Adrenal gland (tissue), 12 donors: ENCODE measurements around the gene RARB. TPM values are rescaled to one million over a fixed set of nuclear protein-coding genes. Genes with fewer than 3 reads are reported as not detected.

Experiments
- DNase-seq, 7 donors: peaks; one replicate each; pipeline ENCODE4 v3.0.0-alpha.2; 2019 to 2020
- H3K27ac ChIP-seq, 5 donors: fragments of 200-600 bp; sonication (generic) in 4 of 5; 1 replicate in 3 of 5; 2 replicates in 2 of 5; pipeline versions ENCODE4 v1.5.1 to v1.8.0; 2016 to 2020; ENCODE audit warnings: mild to moderate bottlenecking in 1 of 5
- H3K27me3 ChIP-seq: fragments of 200-600 bp; 2 replicates; pipeline ENCODE4 v1.8.0; 2021
- H3K36me3 ChIP-seq, 2 donors: fragments of 200-600 bp; replicated peaks in 1 of 2; 1 replicate in 1 of 2; 2 replicates in 1 of 2; pipeline versions ENCODE4 v1.5.1 to v1.8.0; 2018 to 2022
- H3K4me1 ChIP-seq, 2 donors: fragments of 200-600 bp; replicated peaks in 1 of 2; 1 replicate in 1 of 2; 2 replicates in 1 of 2; pipeline versions ENCODE4 v1.5.1 to v1.8.0; 2018 to 2021
- H3K4me3 ChIP-seq, 4 donors: fragments of 200-600 bp; sonication (generic) in 3 of 4; one replicate each; pipeline ENCODE4 v1.5.1; 2016 to 2018
- H3K9me3 ChIP-seq, 3 donors: fragments of 200-600 bp; sonication (generic) in 1 of 3; replicated peaks in 1 of 3; 1 replicate in 2 of 3; 2 replicates in 1 of 3; pipeline versions ENCODE4 v1.5.1 to v1.8.0; 2016 to 2021
- CTCF ChIP-seq, 6 experiments: fragments of 450-650 bp in 4 of 6; fragments of 200-600 bp in 2 of 6; sonication (generic) in 1 of 6; IDR thresholded peaks; 1 replicate in 5 of 6; 2 replicates in 1 of 6; pipeline versions ENCODE4 v1.5.1 to v1.8.0; 2016 to 2021; ENCODE audit warnings: antibody characterized with exemption in 6 of 6, mild to moderate bottlenecking in 2 of 6, moderate library complexity in 1 of 6
- POLR2A ChIP-seq, 2 donors: fragments of 450-650 bp; IDR thresholded peaks; one replicate each; pipeline ENCODE4 v1.6.1; 2017; ENCODE audit warnings: antibody characterized with exemption in 2 of 2, mild to moderate bottlenecking in 2 of 2, moderate library complexity in 1 of 2
- WGBS, 4 donors: extraction: QIAGEN DNeasy Blood & Tissue Kit in 2 of 4; methylation state at CpG; one replicate each; pipeline versions ENCODE4 v1.1.5 to v1.1.7; 2013 to 2017; 5-methylcytosine and 5-hydroxymethylcytosine counted together
- intact Hi-C, 2 donors: fragments of 100-400 bp; cut with DNase I; formaldehyde crosslinking; loops; one replicate each; pipeline versions ENCODE4 v1.14.1 to v1.15.0; 2022 to 2023
- polyA plus RNA-seq, 3 donors: library from polyadenylated mRNA; stranded (reverse); fragments of 200-250 nt in 2 of 3; fragments of 350-450 nt in 1 of 3; fragmentation: Illumina TruSeq in 1 of 3; extraction: RNeasy Lipid Tissue Mini Kit (QIAGEN cat#74804) in 1 of 3; gene quantifications; one replicate each; pipeline ENCODE4 v1.2.3, GENCODE V29; 2013 to 2014
- total RNA-seq, 9 donors: library from RNA; depleted of rRNA in 4 of 9; stranded (reverse); fragments of >200 nt in 4 of 9; fragments of 120-200 nt in 1 of 9; fragmentation: NEBNext Ultra II Directional in 1 of 9; extraction: Animal tissue kit (Norgen Biotek cat#: 25700) in 1 of 9; gene quantifications; one replicate each; pipeline versions ENCODE4 v1.1.0 to v1.2.4, GENCODE V29; 2013 to 2023
- donor health status: healthy with polysubstance abuse.
- donor health status: Bipolar disorder and iron deficiency.
- donor health status: DM: yes; HTN: yes; CAD: no.
- donor health status: DM: no; HTN: no; CAD: no.
- donor health status: DM: no; HTN: no; CAD: no.
- donor health status: DM: yes; HTN: yes; CAD: no.

Gene RARB
- total and polyA plus RNA-seq, 12 donors = 1.7 to 23.3 (median 9.7) TPM

GRCh38 chr3:25527336-25527735, 99.3 kb downstream of the RARB start:
- H3K36me3 ChIP-seq = no peaks in the 10 kb centered on the region
- H3K27ac ChIP-seq = no peak overlapping the region
- no peaks in the 10 kb centered on the region for H3K9me3 ChIP-seq
- WGBS, 4 donors = 81 to 93% (median 83%) methylated on average over 3 of the region's 3 CpGs
- no peaks in the 10 kb centered on the region for H3K27me3 ChIP-seq
- H3K4me3 ChIP-seq = no peak overlapping the region
- no peaks in the 10 kb centered on the region for H3K4me1 ChIP-seq
- TF ChIP-seq CTCF (IDR thresholded peaks at IDR 0.05) (no peak), POLR2A (IDR thresholded peaks at IDR 0.05) (no peak)
- intact Hi-C loops = no loop called here
- DNase-seq = no peak

DNA sequence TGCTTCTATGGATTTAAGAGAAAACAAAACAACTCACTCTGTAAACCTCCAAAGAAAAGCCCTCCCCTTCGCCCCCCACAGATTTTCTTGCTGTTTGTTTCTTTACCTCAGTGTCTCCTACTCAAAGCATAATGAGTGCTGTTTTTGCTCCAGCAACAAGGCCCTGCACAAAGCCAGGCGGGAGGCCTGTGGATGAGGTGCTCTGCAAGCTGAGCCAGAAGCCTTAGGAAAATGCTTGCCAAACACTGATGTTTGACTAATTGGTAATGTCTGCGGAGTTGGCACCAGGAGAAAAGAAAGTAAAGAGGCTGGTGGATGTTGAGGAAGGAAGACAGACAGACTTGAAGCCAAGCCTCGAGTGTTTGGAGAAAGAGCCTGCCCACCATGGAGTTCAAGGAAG, 99.7 kb downstream of the RARB start:
- H3K4me3 ChIP-seq = no peak overlapping the region
- DNase-seq = no peak
- H3K27me3 ChIP-seq = no peaks in the 10 kb centered on the region
- 56 to 78% (median 76%) methylated on average over 4 of the region's 4 CpGs for WGBS, 4 donors
- no peaks in the 10 kb centered on the region for H3K4me1 ChIP-seq
- no peak overlapping the region for H3K27ac ChIP-seq
- no peaks in the 10 kb centered on the region for H3K36me3 ChIP-seq
- intact Hi-C loops = no loop called here
- no peaks in the 10 kb centered on the region for H3K9me3 ChIP-seq
- TF ChIP-seq POLR2A (IDR thresholded peaks at IDR 0.05) (no peak), CTCF (IDR thresholded peaks at IDR 0.05) (no peak)

GRCh38 chr3:25531971-25532370, 103.9 kb downstream of the RARB start:
- TF ChIP-seq CTCF (IDR thresholded peaks at IDR 0.05) (no peak), POLR2A (IDR thresholded peaks at IDR 0.05) (no peak)
- H3K27me3 ChIP-seq = no peaks in the 10 kb centered on the region
- no peak for DNase-seq
- no peaks in the 10 kb centered on the region for H3K4me1 ChIP-seq
- H3K36me3 ChIP-seq = no peaks in the 10 kb centered on the region
- no peaks in the 10 kb centered on the region for H3K9me3 ChIP-seq
- H3K4me3 ChIP-seq = no peak overlapping the region
- intact Hi-C loops = no loop called here
- no peak overlapping the region for H3K27ac ChIP-seq

GRCh38 chr3:25532431-25533162, 104.5 kb downstream of the RARB start:
- Histone ChIP-seq H3K27ac (no peak overlapping the region), H3K4me1 (no peaks in the 10 kb centered on the region), H3K27me3 (no peaks in the 10 kb centered on the region), H3K36me3 (no peaks in the 10 kb centered on the region), H3K4me3 (no peak overlapping the region), H3K9me3 (no peaks in the 10 kb centered on the region)
- 67 to 80% (median 77%) methylated on average over 3 of the region's 3 CpGs for WGBS, 4 donors
- intact Hi-C loops = no loop called here
- TF ChIP-seq POLR2A (IDR thresholded peaks at IDR 0.05) (no peak), CTCF (IDR thresholded peaks at IDR 0.05) (peak in 3 of 6 experiments; percentile 11 to 33 (median 32))
- DNase-seq = no peak
